ENCODE results near the gene FAR2.

- TF ChIP-seq POLR2A (IDR thresholded peaks at IDR 0.05; ENCODE audit: low read depth, low read length) (no peak), POLR2AphosphoS5 (IDR thresholded peaks at IDR 0.05; ENCODE audit: low read depth, low read length) (no peak), TAF1 (IDR thresholded peaks at IDR 0.05; ENCODE audit: low read depth, low read length) (no peak), SPI1 (IDR thresholded peaks at IDR 0.05; ENCODE audit: low read depth, low read length) (no peak)
Measured at GRCh38 chr12:29211696-29212095, 62.6 kb downstream of the FAR2 start.

Data from GM12891 (cell line).